Suprapubic skin (tissue), 4 donors: ENCODE measurements around the gene TMPRSS11D. TPM values are rescaled to one million over a fixed set of nuclear protein-coding genes. Genes with fewer than 3 reads are reported as not detected.

Experiments used
- DNase-seq, 2 donors: peaks; one replicate each; pipeline ENCODE4 v3.0.0-alpha.2; 2019; ENCODE audit warnings: low spot score in 2 of 2
- H3K27ac ChIP-seq: fragments of 200-600 bp; sonication (generic); one replicate; pipeline ENCODE4 v1.5.1; 2019
- H3K27me3 ChIP-seq: fragments of 200-600 bp; sonication (generic); one replicate; pipeline ENCODE4 v1.5.1; 2019
- H3K36me3 ChIP-seq: fragments of 200-600 bp; sonication (generic); one replicate; pipeline ENCODE4 v1.5.1; 2019
- H3K4me1 ChIP-seq: fragments of 200-600 bp; sonication (generic); one replicate; pipeline ENCODE4 v1.5.1; 2019
- H3K4me3 ChIP-seq: fragments of 200-600 bp; sonication (generic); one replicate; pipeline ENCODE4 v1.5.1; 2019; ENCODE audit warnings: mild to moderate bottlenecking
- H3K9me3 ChIP-seq: fragments of 200-600 bp; sonication (generic); one replicate; pipeline ENCODE4 v1.5.1; 2019
- CTCF ChIP-seq, 2 donors: fragments of 200-600 bp in 1 of 2; fragments of 450-650 bp in 1 of 2; sonication (generic) in 1 of 2; IDR thresholded peaks; one replicate each; pipeline ENCODE4 v1.5.1; 2016 to 2019; ENCODE audit warnings: antibody characterized with exemption in 2 of 2, mild to moderate bottlenecking in 1 of 2, moderate library complexity in 1 of 2
- EP300 ChIP-seq: sonication (generic); formaldehyde crosslinking; IDR thresholded peaks from one replicate; pipeline ENCODE4 v1.6.1; 2017; ENCODE audit warnings: antibody characterized with exemption
- POLR2A ChIP-seq, 2 donors: fragments of 450-650 bp; IDR thresholded peaks; one replicate each; pipeline ENCODE4 v1.6.1; 2017; ENCODE audit warnings: antibody characterized with exemption in 2 of 2, mild to moderate bottlenecking in 2 of 2, moderate library complexity in 2 of 2
- POLR2AphosphoS5 ChIP-seq, 3 donors: sonication (generic); formaldehyde crosslinking; IDR thresholded peaks; one replicate each; pipeline ENCODE4 v1.6.1; 2017; ENCODE audit warnings: antibody characterized with exemption in 3 of 3
- WGBS: methylation state at CpG from one replicate; pipeline ENCODE4 v1.1.5; 2018; 5-methylcytosine and 5-hydroxymethylcytosine counted together
- total RNA-seq, 4 donors: library from RNA; depleted of rRNA; stranded (reverse); fragments of >200 nt; gene quantifications; one replicate each; pipeline ENCODE4 v1.1.0, GENCODE V29; 2016

TMPRSS11D gene
- total RNA-seq, 4 donors from 2014 or later = 0.72 to 0.73 TPM; not detected in 2

- Histone ChIP-seq H3K4me1 (no peaks in the 10 kb centered on the region), H3K4me3 (no peak overlapping the region), H3K27ac (no peak overlapping the region), H3K27me3 (no peaks in the 10 kb centered on the region), H3K36me3 (no peaks in the 10 kb centered on the region), H3K9me3 (no peaks in the 10 kb centered on the region)
- 100% methylated on average over 3 of the region's 26 CpGs for WGBS
- TF ChIP-seq POLR2A (IDR thresholded peaks at IDR 0.05) (no peak), CTCF (IDR thresholded peaks at IDR 0.05) (no peak), EP300 (no peak), POLR2AphosphoS5 (IDR thresholded peaks at IDR 0.05) (no peak)
- no peak for DNase-seq
These were observed 12.7 kb upstream of the TMPRSS11D start for GRCh38 chr4:67896421-67897065.

GRCh38 chr4:67894659-67895058 is 10.9 kb upstream of the TMPRSS11D start:
- TF ChIP-seq EP300 (no peak), POLR2A (IDR thresholded peaks at IDR 0.05) (no peak), POLR2AphosphoS5 (IDR thresholded peaks at IDR 0.05) (no peak), CTCF (IDR thresholded peaks at IDR 0.05) (no peak)
- 85% methylated on average over 1 of the region's 1 CpG for WGBS
- H3K4me3 ChIP-seq = no peak overlapping the region
- H3K9me3 ChIP-seq = no peaks in the 10 kb centered on the region
- H3K36me3 ChIP-seq = no peaks in the 10 kb centered on the region
- DNase-seq = no peak
- H3K27ac ChIP-seq = no peak overlapping the region
- H3K4me1 ChIP-seq = no peaks in the 10 kb centered on the region
- H3K27me3 ChIP-seq = no peaks in the 10 kb centered on the region

- no peak overlapping the region for H3K4me3 ChIP-seq
- 68% methylated on average over 3 of the region's 3 CpGs for WGBS
These were observed 9.1 kb upstream of the TMPRSS11D start for GRCh38 chr4:67892905-67893304.

DNA sequence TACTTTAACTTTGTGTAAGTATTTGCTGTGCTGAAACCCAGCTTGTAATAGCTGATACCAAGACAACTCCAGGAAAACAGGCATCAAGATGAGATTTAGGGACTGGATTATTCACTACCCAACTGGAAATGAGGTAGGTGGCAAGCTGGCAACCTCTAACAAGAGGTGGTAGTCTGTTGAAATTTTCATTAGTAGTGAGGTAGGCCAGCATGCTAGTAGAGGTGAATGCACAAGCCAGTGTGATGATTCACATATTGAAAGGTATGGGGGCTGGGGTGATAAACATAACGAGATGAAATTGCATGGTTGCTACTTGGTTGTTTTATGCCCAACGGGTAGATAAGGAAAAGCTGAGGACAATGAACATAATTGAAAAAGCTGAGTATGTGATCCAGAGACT is 8.5 kb upstream of the TMPRSS11D start:
- H3K27me3 ChIP-seq = no peaks in the 10 kb centered on the region
- no peaks in the 10 kb centered on the region for H3K9me3 ChIP-seq
- H3K4me3 ChIP-seq = no peak overlapping the region
- H3K36me3 ChIP-seq = no peaks in the 10 kb centered on the region
- 86% methylated on average over 2 of the region's 2 CpGs for WGBS
- DNase-seq = no peak
- no peaks in the 10 kb centered on the region for H3K4me1 ChIP-seq
- no peak for TF ChIP-seq POLR2AphosphoS5 (IDR thresholded peaks at IDR 0.05)
- TF ChIP-seq POLR2A (IDR thresholded peaks at IDR 0.05) = no peak
- TF ChIP-seq EP300 = no peak
- no peak for TF ChIP-seq CTCF (IDR thresholded peaks at IDR 0.05)
- no peak overlapping the region for H3K27ac ChIP-seq

More at GRCh38 chr4:67892905-67893304, 9.1 kb upstream of the TMPRSS11D start:
- H3K4me1 ChIP-seq = no peaks in the 10 kb centered on the region
- TF ChIP-seq POLR2A (IDR thresholded peaks at IDR 0.05) (no peak), EP300 (no peak), CTCF (IDR thresholded peaks at IDR 0.05) (no peak), POLR2AphosphoS5 (IDR thresholded peaks at IDR 0.05) (no peak)
- no peak overlapping the region for H3K27ac ChIP-seq
- no peaks in the 10 kb centered on the region for H3K27me3 ChIP-seq
- no peak for DNase-seq
- no peaks in the 10 kb centered on the region for H3K36me3 ChIP-seq
- no peaks in the 10 kb centered on the region for H3K9me3 ChIP-seq

DNA sequence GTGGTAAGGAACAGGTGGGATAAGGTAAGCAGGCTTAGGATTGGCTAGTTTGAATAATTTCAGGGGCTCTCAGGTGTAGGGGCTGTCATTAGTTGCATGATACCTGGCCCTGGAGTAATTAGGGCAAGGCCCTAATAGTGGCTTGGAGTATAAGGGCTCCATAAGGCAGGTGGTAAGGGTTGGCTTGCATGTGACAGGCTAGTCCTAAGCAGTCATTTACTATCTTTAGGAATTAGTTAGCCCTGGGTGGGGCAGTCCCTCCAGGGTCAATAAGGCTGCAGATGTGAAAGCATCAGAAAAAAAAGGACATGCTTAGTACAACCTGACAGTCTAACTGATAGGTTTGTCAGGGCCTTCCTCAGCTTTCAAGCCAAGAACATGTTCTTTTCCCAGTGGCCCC is 7.8 kb upstream of the TMPRSS11D start:
- no peak for DNase-seq
- H3K4me3 ChIP-seq = no peak overlapping the region
- TF ChIP-seq POLR2AphosphoS5 (IDR thresholded peaks at IDR 0.05) = no peak
- TF ChIP-seq CTCF (IDR thresholded peaks at IDR 0.05) = no peak
- no peak for TF ChIP-seq POLR2A (IDR thresholded peaks at IDR 0.05)
- TF ChIP-seq EP300 = no peak
- H3K36me3 ChIP-seq = no peaks in the 10 kb centered on the region
- no peaks in the 10 kb centered on the region for H3K27me3 ChIP-seq
- H3K27ac ChIP-seq = no peak overlapping the region
- no peaks in the 10 kb centered on the region for H3K9me3 ChIP-seq
- H3K4me1 ChIP-seq = no peaks in the 10 kb centered on the region
